Hematopoietic multipotent progenitor cell treated with erythropoietin and hydrocortisone succinate and interleukin-3 and kit ligand, for 17 days (in vitro differentiated cells): ENCODE data around the gene ECSIT.

Experiments used
- DNase-seq: peaks from one replicate; pipeline ENCODE4 v3.0.0-alpha.2; 2015; ENCODE audit warnings: low spot score

Gene ECSIT

GRCh38 chr19:11550265-11550664 is 21.3 kb upstream of the ECSIT start:
- DNase-seq: no peak

DNA sequence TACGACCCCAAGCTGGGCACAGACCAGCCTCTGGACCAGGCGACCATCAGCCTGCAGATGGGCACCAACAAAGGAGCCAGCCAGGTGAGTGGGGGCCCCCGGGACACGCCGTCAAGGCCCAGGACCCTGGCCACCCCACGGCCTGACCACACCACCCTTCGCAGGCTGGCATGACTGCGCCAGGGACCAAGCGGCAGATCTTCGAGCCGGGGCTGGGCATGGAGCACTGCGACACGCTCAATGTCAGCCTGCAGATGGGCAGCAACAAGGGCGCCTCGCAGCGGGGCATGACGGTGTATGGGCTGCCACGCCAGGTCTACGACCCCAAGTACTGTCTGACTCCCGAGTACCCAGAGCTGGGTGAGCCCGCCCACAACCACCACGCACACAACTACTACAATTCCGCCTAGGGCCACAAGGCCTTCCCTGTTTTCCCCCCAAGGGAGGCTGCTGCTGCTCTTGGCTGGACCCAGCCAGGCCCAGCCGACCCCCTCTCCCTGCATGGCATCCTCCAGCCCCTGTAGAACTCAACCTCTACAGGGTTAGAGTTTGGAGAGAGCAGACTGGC is 20.5 kb upstream of the ECSIT start:
- DNase-seq: no peak

DNA sequence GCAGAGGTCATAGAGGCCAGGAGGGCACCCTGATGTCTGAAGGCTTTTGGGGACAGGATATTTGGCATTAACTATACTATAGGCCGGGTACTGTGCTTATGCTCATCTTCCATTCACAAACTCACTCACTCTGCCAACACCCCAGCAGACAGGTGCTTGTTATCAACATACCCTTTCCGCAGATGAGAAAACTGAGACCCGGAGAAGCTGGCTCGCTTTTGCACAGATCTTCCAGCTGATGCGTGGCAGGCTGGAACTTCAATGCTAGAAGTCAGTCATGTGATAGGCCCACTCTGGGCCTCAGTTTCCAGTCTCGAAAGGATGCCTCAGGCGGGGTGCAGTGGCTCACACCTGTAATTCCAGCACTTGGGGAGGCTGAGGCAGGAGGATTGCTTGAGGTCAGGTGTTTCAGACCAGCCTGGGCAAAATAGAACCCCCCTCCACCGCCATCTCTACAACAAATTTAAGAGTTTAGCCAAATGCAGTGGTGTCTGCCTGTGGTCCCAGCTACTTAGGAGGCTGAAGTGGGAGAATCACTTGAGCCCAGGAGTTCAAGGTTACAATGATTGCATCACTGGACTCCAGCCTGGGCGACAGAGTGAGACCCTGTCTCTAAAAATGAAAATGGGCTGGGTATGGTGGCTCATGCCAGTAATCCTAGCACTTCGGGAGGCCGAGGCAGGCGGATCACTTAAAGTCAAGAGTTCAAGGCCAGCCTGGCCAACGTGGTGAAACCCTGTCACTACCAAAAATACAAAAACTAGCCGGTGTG is 19.2 kb upstream of the ECSIT start:
- DNase-seq: no peak

- no peak for DNase-seq
These were observed 12.3 kb upstream of the ECSIT start for GRCh38 chr19:11541238-11541637.

DNA sequence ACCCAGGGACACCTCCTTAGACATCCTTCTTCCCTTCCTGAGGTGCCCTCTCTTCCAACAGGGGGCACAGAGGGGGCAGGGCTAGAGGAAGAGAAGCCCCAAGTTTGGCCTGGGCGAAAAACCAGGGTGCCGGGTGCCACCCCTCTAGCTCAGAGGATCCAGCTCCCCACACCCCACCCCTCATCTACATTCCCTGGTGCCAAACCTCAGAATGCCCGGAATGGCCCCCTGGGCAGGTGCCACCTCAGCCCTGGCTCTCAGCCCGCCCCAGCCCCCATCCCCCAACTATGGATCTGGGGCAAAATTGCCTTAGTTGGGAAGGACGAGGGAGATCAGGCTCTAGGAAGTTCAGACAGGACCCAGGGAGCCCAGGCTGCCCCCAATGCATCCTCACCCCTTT is 11.7 kb upstream of the ECSIT start:
- no peak for DNase-seq

GRCh38 chr19:11539495-11540365 is 10.8 kb upstream of the ECSIT start:
- DNase-seq: no peak

DNA sequence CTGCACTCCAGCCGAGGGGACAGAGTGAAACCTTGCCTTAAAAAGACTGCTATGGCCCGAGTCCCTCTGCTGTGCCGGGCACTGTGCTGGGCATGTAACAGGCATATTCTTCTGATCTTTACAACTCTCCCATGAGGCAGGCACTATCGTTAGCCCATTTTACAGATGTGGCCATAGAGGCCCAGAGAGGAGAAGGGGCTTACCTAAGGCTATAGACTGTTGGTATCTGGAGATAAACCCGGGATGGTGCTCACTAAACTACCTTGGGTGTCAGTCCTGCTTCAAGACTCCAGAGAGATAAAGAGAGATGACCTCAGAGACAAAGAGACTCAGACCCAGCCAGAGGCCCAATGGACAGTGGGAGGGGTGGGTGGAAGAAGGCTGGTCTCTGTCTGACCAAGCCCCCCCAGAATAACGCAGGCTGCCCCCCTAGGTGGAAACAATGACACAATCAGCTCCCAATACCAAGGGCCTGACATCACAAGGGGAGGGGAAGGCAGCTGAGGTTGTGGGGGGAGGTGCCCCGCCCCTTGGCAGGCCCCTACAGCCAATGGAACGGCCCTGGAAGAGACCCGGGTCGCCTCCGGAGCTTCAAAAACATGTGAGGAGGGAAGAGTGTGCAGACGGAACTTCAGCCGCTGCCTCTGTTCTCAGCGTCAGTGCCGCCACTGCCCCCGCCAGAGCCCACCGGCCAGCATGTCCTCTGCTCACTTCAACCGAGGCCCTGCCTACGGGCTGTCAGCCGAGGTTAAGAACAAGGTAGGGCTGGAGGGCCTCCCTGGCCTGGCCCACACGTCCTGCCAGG is 9.5 kb upstream of the ECSIT start, which contains the start of gene CNN1:
CNN1 (plus strand) TSS at position 620 of the 805 bp plus-strand sequence; CDS start at position 697, 77 bp downstream.
- DNase-seq: no peak

GRCh38 chr19:11535792-11536595 is 7.1 kb upstream of the ECSIT start:
- peak; percentile 95 for DNase-seq

DNA sequence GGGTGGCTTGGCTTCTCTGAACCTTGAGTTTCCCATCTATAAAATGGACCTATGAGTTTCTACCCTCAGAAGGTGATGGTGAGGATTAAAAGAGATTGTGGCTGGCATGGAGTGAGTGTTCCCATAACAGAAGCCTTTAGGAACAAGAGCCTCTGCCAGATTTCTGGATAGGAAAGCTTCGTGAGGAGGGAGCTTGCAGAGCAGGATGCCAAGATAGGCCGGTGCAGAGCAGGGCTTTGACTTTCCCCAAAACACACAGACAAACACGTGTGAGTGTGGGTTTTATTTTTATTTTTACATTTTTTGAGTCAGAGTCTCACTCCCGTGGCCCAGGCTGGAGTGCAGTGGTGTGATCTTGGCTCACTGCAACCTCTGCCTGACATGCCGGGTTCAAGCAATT is 6.0 kb upstream of the ECSIT start:
- no peak for DNase-seq

DNA sequence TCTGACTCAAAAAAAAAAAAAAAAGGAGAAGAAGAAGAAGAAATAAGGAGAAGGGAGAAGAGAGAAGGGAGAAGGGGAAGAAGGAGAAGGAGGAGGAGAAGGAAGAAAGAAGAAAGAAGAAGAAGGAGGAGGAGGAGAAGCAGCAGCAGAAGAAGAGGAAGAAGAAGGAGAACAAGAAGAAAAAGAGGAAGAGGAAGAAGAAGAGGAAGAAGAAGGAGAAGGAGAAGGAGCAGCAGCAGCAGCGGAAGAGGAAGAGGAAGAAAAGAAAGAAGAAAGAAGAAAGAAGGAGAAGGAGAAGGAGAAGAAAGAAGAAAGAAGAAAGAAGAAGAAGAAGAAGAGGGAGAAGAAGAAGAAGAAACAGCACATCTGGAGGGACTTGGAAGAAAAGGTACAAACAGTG is 5.6 kb upstream of the ECSIT start:
- DNase-seq: no peak

- peak; percentile 90 for DNase-seq
These were observed 1.5 kb upstream of the ECSIT start for GRCh38 chr19:11530432-11530831.

DNA sequence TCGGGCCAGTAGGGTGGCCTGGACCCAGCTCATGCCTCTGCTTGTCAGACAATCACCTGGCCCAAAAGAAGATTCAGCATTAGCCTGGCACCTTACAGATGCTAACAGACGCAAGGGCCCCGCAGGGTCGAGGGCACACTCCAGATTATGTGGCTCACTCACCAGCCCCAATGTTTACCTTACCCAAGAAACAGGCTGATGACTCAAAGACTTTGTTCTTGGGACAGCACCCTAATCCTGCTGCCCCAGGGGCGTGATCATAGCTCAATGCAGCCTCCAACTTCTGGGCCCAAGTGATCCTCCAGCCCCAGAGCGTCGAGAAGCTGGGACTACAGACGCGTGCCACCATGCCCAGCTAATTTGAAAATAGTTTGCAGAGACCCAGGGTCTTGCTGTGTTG is 9.8 kb downstream of the ECSIT start:
- no peak for DNase-seq

GRCh38 chr19:11513946-11514345 is 15.0 kb downstream of the ECSIT start:
- no peak for DNase-seq

- DNase-seq: no peak
These were observed 18.5 kb downstream of the ECSIT start for GRCh38 chr19:11510444-11510843.

GRCh38 chr19:11507370-11508078 is 21.4 kb downstream of the ECSIT start:
- DNase-seq: no peak

- DNase-seq: no peak
These were observed 22.0 kb downstream of the ECSIT start for GRCh38 chr19:11506967-11507366.

DNA sequence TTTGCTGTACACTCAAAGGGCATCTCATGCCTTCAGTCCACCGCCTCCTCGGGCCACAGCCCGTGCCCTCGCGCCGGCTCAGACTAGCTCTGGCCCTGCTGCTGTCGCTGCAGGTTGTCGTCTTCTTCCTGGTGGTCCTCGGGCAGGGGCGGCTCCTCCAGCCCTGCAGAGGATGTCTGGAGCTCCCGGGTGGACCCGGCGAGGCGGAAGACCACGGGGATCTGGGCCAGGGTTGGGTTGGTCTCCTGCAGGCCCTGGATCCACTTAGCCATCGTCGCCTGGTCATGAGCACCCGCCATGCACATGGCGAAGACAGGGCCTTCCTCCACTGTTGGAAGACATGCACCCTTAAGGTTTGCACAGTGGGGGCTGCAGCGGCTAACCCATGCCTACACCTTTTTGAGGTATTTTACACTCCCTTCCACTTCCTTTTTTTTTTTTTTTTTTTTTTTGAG is 22.8 kb downstream of the ECSIT start:
- DNase-seq: no peak

DNA sequence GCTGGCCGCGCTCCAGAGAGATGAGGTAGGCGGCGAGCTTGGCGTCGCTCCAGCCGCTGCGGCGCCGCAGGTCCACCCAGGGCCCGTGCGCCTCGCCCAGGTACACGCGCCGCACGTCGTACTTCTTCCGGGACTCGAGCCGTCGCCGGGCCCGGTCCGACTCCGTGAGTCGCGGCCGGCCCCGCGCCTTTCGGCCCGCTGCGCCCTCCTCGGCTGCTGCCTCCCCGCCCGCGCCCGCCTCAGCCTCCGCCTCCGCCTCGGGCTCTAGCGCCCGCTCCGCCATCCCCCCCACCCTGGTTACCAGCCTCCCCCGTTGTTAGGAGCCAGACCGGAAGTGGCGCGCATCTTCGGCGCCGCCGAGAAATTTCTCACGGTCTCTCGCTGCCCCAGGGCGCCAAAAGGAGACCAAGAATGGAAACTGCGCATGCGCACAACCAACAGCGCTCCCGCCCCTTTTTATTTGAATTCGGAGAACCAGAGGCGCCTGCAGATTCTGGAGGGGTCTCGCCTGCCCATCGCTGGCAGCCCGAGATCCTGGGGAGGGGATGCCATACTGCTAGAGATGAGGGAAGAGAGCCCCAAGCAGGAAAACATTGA is 23.3 kb downstream of the ECSIT start, which contains the start of gene ZNF653:
ZNF653 (minus strand) TSS at position 336 of the 597 bp plus-strand sequence; CDS start at position 283, 53 bp downstream.
- DNase-seq: peak; percentile 98

- DNase-seq: peak; percentile 98
These were observed 23.9 kb downstream of the ECSIT start for GRCh38 chr19:11505032-11505503.
